GM19043 (cell line): ENCODE data around the gene NPR3.

Experiments used
- ATAC-seq: cut with Tn5 transposase; IDR thresholded peaks from one replicate; pipeline ENCODE4 v1.9.1; 2021; ENCODE audit warnings: low read depth; ENCODE audit not compliant: unreplicated experiment

NPR3 gene

DNA sequence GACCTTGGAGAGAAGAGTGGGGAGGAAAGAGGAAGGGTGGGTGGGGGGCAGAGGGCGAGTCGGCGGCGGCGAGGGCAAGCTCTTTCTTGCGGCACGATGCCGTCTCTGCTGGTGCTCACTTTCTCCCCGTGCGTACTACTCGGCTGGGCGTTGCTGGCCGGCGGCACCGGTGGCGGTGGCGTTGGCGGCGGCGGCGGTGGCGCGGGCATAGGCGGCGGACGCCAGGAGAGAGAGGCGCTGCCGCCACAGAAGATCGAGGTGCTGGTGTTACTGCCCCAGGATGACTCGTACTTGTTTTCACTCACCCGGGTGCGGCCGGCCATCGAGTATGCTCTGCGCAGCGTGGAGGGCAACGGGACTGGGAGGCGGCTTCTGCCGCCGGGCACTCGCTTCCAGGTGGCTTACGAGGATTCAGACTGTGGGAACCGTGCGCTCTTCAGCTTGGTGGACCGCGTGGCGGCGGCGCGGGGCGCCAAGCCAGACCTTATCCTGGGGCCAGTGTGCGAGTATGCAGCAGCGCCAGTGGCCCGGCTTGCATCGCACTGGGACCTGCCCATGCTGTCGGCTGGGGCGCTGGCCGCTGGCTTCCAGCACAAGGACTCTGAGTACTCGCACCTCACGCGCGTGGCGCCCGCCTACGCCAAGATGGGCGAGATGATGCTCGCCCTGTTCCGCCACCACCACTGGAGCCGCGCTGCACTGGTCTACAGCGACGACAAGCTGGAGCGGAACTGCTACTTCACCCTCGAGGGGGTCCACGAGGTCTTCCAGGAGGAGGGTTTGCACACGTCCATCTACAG is 760 bp downstream of the NPR3 start:
- ATAC-seq = no peak

GRCh38 chr5:32712481-32713360 is 1.6 kb downstream of the NPR3 start:
- no peak for ATAC-seq

GRCh38 chr5:32713361-32713769 is 2.2 kb downstream of the NPR3 start:
- no peak for ATAC-seq

DNA sequence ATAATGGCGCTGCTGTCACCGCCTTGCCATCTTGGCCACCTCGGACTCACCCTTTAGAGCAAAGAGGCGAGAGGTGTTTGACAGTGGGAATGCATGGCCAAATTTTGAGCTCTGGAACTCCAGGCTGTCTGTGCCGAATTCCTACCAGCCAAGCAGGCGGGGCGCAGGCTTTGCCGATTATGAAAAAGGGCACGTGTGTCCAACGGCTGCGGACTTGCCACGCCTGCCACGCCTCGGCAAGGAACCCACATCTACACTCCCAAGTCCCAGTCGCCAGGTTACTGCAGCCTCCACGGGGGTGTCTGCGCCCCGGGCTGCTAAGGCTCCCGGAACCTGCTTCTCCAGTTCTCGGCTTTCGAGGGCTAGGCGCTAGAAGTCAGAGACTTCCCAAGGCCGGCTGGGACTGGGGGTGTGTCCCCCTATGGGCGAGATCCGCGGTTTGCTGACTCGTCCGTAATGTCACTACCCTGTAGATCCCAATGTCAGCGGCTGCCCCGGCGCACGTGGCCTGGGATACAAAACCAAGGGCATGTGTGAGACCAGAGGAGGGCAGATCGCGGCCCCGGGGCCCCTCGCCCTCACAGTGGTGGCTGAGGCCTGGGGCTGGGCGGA is 2.8 kb downstream of the NPR3 start:
- no peak for ATAC-seq

- no peak for ATAC-seq
Observed at GRCh38 chr5:32714836-32715235, 3.7 kb downstream of the NPR3 start.

DNA sequence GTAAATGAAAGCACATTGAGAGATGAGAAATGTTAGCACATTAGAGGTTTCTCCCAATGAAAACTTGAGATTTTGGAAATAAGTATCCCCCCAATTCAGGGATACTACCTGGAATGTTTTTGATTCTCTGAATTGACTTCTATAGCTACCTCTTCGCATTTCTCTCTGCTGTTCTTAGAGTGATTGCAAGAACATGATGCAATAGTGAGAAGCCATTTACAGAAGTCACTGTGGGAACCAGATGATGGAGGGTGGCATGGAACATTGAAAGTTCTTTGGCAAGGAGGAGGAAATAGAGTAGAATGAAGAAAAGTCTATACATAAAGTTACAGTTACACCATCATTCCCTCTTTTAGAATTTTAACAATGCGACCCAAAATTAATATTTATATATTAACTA is 9.2 kb downstream of the NPR3 start:
- no peak for ATAC-seq

DNA sequence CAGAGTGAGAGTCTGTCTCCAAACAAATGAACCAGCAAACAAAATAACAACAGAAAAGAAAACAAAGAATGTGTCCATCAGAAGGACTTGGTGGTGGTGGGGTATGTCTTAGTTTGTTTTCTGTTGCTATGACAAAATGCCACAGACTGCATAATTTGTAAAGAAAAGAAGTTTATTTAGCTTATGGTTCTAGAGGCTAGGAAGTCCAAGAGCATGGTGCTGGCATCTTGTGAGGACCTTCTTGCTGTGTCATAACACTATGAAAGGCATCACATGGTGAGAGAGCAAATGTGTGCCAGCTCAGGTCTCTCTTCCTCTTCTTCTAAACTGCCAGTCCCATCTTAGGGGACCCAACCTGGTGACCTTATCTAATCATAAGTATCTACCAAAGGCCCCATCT is 10.5 kb downstream of the NPR3 start:
- no peak for ATAC-seq

DNA sequence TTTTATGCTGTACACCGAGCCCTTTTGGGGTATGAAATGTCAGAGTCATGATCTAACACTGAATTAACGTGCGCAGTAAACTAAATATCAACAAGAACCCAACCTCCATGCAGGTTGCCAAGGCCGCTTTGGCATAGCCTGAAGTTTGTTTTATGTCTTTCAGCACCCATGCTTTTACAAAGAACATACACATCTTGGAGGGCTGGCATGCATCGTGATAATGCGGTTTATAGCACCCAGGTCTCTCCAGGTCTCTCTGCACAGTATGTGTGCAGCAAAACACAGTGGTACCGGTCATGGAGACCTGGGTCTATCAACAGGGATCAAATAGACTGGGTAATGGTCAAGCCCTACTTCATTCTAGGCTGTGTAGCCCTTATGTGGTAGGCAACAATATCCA is 11.8 kb downstream of the NPR3 start:
- no peak for ATAC-seq

GRCh38 chr5:32724526-32724925 is 13.4 kb downstream of the NPR3 start:
- ATAC-seq = no peak

DNA sequence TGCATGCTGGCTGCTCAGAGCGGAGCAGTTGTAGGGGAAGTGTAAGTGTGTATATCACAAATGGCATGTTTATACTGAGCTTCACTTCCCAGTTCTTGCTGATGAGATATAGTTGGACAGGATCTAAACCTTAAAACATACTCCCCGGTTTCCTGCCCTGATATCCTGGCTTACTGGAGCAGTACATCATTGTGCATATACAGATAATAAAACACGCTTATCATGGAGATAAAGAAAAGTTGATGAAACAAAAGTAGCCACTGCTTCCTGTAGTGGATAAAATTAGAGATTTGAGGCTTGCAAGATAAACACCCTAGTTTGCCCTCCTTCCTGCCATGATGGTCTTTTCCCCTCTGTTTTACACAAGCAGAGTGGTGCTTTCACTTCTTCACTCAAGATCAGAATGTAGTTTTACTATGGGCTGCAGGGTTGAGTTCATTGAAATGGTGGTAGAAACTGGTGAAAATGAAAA is 15.0 kb downstream of the NPR3 start:
- ATAC-seq = no peak

GRCh38 chr5:32729651-32730050 is 18.5 kb downstream of the NPR3 start:
- no peak for ATAC-seq

DNA sequence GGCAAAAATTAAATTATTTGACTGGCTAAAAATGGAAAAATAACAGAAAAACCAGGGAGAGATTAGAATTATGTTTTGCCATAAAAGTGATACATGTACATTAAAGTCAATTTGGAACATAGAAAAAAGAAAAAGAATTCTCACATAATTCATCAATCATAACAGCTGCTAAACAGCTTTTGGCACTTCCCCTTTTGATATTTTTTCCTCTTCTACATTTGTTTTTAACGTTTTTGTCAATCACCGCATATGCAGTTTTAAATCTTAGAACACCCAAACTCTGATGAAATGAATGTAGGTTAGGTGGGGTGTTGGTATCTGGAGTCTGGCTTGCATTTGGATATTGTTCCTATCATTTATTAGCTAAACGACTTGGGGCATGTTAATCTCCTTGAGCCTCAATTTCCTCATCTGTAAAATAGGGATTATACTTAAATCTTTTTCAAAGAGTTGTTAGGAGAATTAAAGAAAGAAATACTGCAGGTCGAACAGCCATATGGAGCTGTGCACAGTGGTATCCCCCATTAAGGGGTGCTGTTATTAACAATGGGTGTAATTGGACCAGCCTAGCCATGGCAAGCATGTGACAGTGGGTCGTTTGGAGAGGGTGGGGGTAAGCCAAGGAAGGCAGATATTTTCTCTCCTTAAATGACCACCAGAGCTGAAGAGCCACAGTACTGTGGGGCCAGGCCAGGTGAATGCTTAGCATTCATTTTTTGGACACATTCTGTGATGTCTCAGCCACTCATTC is 22.6 kb downstream of the NPR3 start:
- ATAC-seq = no peak

DNA sequence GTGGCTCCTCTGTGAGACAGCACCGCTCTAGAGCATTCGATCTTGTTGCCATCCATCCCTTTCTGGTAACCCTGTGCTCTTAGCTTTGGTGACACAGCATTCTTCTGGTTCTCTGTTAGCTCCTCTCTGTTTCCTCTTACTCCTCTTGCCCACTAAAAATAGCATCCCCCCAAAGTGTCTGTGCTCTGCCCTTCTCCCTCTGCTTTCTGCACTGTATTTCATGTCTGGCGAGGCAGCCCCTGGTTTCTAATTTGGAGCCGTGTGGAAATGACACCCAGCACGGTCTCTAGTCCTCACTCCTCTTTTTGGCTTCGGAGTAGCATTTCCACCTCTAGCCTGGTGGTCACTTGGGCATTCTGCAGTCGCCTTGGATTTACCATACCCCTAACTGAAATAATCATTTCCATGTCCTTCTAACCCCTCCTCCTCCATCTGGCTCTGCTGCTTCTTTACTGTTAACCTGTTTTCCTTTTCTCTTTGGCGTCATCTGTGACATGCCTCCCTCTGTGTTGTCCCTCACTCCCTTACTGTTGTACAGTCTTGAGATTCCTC is 23.8 kb downstream of the NPR3 start:
- no peak for ATAC-seq

DNA sequence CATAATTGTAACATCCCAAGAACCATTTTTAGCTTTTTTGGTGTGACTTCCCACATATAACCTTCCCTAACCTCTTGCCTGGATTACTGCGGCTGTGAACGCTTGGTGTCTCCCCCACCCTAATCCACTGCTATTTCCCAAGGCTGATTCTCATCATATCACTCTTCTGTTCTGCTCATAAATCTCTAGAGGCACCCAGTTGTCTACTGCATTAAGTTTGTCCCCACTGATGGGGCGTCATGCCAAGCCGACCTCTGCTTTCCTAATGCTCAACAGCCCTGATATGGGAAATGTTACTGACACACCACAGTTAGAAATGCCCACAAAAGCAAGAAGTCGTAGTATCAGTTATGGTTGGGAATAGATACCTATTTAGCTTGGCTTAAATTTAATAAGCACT is 24.4 kb downstream of the NPR3 start:
- ATAC-seq = no peak

DNA sequence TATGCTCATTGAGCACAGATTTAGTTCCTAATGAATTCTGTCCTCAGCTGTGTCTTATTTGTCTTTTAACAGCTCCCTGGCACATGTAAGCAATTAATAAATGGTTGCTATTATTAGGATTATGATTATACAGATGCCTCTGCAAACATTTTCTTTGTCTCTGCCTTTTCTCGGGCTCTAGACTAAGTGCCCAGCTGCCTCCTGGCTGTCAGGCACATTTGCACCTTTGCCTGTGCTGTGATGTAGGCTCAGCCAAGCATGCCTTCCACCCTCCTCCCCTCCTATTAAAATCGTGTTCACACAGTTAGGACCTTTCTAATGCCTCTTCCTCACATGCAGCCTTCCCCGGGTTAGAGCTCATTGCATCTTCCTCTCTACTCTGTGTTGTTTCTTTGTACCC is 25.7 kb downstream of the NPR3 start:
- ATAC-seq = no peak

DNA sequence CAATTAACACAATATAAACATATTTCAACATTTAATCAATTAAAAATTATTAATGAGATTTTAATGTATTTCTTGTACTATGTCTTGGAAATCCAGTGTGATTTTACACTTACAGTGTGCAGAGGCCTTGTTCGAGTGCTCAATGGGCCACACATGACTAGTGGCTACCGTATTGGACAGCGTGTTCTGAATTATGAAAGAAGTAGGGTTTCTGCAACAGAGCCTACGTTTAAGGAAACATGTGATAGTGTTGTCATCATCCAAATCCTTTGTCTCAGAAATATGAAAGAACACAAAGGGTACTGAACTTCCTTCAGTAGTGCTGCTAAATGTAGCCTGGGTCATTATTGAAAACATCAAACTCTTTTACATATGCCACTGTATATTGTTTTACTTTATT is 29.5 kb downstream of the NPR3 start:
- no peak for ATAC-seq

DNA sequence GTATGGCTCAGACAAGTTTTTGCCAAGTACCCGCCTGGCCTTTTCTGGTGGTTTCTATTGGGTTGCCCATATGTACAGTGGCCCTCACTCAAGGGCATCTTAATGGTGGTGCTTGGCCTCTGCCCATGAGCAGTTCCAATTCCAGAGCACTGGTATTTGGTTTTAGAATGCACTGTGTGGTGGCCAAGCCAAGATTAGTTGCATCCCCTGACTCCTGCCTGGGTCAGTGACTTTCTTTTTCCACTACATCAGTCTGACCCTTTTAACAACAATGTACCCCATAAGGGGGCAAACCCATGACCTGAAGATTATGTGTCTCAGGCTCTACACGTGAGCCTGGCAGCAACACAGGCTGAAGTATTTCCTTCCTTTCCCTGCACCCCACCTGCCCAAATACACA is 34.2 kb downstream of the NPR3 start:
- no peak for ATAC-seq

DNA sequence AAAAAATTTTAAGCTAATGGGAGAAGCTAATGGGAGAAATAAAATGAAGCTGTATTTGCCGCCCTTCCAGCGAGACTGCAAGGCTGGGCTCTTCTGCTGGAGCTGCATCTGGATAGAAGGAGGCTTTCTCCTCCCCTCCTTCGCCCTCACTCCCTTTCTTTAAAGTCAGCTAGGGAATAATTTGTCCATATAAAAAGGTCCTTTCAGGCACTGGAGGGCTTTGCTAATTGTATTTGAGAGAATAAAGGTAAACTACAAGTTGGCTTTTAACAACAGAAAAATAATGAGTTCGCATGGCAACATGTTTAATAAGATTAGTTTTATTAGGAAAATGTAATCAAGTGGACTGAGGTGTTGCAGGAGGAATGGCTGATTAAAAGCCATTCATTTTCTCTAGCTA is 41.3 kb downstream of the NPR3 start:
- no peak for ATAC-seq

DNA sequence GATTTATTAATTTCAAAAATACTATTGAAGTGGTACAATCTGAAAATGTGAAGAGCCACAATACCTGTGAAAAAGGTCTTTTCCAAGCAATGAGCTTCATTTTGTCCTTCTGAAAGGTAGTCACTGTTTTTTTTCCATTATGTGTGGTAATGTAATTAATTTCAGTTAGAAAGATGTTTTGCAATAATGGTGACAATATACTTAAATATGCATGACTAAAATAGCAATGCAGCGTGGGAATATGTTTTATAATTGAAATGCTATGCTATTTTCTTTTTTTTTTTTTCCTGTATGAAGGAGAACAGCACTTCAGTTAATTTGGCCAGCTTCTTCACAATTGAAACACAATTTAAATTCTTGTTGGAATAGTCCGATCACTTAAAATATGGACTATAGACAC is 41.9 kb downstream of the NPR3 start:
- ATAC-seq = no peak

GRCh38 chr5:32753765-32754164 is 42.6 kb downstream of the NPR3 start:
- no peak for ATAC-seq
